Muscle of leg (tissue), 11 donors: ENCODE results near the gene SLC35F4. TPM values are rescaled to one million over a fixed set of nuclear protein-coding genes. Genes with fewer than 3 reads are reported as not detected.

Experiments used
- DNase-seq: peaks from one replicate; pipeline ENCODE4 v3.0.0; 2013
- H3K27ac ChIP-seq: one replicate; pipeline ENCODE4 v1.5.1; 2013; ENCODE audit warnings: mild to moderate bottlenecking, low read length, control low read depth
- H3K27me3 ChIP-seq: one replicate; pipeline ENCODE4 v1.6.1; 2013; ENCODE audit warnings: low read length; ENCODE audit not compliant: control insufficient read depth, insufficient read depth
- H3K36me3 ChIP-seq: one replicate; pipeline ENCODE4 v1.6.1; 2013; ENCODE audit warnings: low read length; ENCODE audit not compliant: control insufficient read depth, insufficient read depth
- H3K4me1 ChIP-seq: one replicate; pipeline ENCODE4 v1.6.1; 2013; ENCODE audit warnings: low read length; ENCODE audit not compliant: control insufficient read depth, insufficient read depth
- H3K4me3 ChIP-seq: one replicate; pipeline ENCODE4 v1.5.1; 2013; ENCODE audit warnings: low read length, control low read depth
- H3K9me3 ChIP-seq: replicated peaks from 2 replicates; pipeline ENCODE4 v1.6.1; 2013; ENCODE audit warnings: low read depth, low read length; ENCODE audit not compliant: control insufficient read depth
- WGBS: methylation state at CpG from one replicate; pipeline ENCODE4 v1.1.5; 2013; ENCODE audit warnings: missing lambda C conversion rate; ENCODE audit not compliant: insufficient coverage; 5-methylcytosine and 5-hydroxymethylcytosine counted together
- polyA plus RNA-seq, 8 donors: library from polyadenylated mRNA; unstranded; fragments of 120-200 nt; gene quantifications; one replicate each; pipeline versions ENCODE4 v1.2.1 to v1.2.3, GENCODE V29; 2013; ENCODE audit warnings: inconsistent platforms in 1 of 8, low replicate concordance in 1 of 8; ENCODE audit not compliant: insufficient read length in 8 of 8, insufficient read depth in 1 of 8
- total RNA-seq: library from RNA; stranded (reverse); fragments of 120-200 nt; gene quantifications from one replicate; pipeline ENCODE4 v1.2.4, GENCODE V29; 2013

Gene SLC35F4
- total and polyA plus RNA-seq, 9 donors = 0.09 to 0.58 (median 0.32) TPM

DNA sequence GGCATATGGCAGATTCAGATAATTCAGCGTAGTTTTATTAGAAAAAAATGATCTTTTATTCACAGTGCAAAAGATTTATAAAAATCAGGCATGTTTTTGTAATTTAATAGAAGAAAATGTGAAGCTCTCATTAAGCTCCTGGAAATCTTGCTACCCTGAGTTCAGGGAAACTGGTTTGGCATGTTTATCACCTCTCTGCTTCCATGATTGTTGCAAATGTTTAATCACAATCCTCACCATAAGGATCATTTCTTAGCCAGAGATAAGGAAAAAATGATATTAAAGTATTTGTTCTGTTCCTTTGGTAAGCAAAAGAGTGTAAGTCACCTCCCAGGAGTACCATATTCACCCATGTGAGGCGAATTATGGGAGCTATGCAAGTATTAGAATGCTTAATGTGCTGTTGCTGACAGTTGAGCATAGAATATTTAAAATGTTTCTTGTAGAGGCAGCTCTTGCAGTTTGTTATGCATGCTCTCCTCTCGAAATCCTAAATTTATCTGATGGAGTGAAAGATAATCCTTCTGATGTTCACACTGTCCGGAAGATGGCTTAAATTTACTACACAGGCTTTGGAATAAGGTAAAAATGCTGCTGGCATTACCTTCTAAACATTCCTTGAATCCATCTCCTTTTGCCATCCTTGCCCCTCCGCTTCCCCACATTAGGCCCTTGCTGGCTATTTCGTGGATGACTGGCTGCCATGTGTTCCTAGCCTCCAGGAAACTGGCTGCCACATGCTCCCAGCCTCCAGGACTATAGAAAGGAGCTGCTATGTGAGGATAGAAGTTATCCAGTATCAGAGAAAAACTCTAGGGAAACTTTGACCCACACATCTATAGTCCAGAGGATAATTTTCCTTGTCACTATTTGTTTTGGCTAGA is 256.5 kb downstream of the SLC35F4 start:
- Histone ChIP-seq H3K27ac (peak overlapping the region; percentile 15), H3K4me3 (no peak overlapping the region), H3K36me3 (no peaks in the 10 kb centered on the region), H3K4me1 (no peaks in the 10 kb centered on the region), H3K27me3 (no peaks in the 10 kb centered on the region), H3K9me3 (no peaks in the 10 kb centered on the region)
- WGBS = no CpG with 5 or more reads among the region's 6 CpGs
- no peak for DNase-seq

DNA sequence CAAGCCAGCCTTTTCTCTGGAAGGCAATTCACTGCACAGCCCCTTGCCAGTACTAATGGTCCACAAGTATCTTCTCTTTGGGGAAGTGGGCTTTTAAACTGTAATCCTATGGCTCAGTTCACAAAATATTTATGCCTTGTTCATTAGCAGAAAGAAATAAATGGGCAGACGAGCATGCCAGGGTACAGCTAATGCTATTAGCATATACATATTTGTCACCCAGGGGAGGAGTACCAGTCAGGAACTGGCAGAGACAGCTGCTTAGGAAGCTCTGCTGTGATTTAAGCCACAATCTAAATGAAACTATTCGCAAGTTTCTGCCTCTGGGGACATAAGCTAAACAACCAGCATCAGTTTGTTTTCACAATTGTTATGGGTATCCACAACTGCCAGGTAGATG is 258.8 kb downstream of the SLC35F4 start:
- H3K27ac ChIP-seq = no peak overlapping the region
- no peak overlapping the region for H3K4me3 ChIP-seq
- 17% methylated on average over 1 of the region's 2 CpGs for WGBS
- H3K36me3 ChIP-seq = no peaks in the 10 kb centered on the region
- peak; percentile 24 for DNase-seq
- no peaks in the 10 kb centered on the region for H3K27me3 ChIP-seq
- no peaks in the 10 kb centered on the region for H3K9me3 ChIP-seq
- H3K4me1 ChIP-seq = no peaks in the 10 kb centered on the region

DNA sequence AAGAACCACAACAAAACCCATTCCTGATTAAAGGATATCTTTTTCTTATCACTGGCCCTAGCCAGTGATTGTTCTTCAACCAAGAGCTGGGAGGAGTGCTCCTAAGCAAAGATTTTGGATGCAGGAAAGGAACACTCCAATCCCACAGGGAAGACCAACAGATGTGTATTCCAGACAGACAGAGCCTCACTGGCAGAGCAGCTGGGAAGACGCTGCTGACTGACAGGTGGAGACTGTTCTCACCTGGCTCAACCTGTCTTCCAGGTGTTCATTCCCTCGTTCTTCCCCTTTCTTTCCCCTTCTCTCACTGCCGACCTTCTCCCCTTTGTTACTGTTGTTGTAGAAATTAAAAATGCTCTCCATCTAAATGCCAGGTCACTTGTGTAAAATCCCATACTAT is 282.5 kb downstream of the SLC35F4 start:
- DNase-seq = no peak
- Histone ChIP-seq H3K4me1 (no peaks in the 10 kb centered on the region), H3K27me3 (no peaks in the 10 kb centered on the region), H3K36me3 (no peaks in the 10 kb centered on the region), H3K27ac (no peak overlapping the region), H3K4me3 (no peak overlapping the region), H3K9me3 (no peaks in the 10 kb centered on the region)
- WGBS = no CpG with 5 or more reads among the region's 3 CpGs

DNA sequence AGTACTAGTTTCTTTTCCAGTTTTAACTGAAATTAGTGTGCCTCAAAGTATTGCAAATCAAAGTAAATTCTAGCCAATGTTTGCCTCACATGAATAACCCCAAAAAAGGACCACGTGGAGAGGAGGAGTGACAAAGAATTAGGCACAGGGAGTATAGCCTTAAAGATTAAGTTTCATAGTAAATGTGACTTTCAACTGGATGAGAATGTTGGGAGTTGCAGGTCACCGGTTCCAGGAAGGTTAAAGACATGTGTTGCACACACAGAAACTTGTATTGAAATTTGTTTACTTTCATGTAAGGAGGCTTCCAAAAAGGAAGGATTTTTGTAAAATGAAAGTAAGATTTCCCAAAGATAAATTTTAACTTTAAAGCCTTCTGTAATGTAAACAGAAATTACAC is 283.1 kb downstream of the SLC35F4 start:
- no peak for DNase-seq
- H3K4me1 ChIP-seq = no peaks in the 10 kb centered on the region
- no peak overlapping the region for H3K4me3 ChIP-seq
- WGBS = no CpG with 5 or more reads among the region's 2 CpGs
- H3K9me3 ChIP-seq = no peaks in the 10 kb centered on the region
- H3K27me3 ChIP-seq = no peaks in the 10 kb centered on the region
- no peaks in the 10 kb centered on the region for H3K36me3 ChIP-seq
- no peak overlapping the region for H3K27ac ChIP-seq

DNA sequence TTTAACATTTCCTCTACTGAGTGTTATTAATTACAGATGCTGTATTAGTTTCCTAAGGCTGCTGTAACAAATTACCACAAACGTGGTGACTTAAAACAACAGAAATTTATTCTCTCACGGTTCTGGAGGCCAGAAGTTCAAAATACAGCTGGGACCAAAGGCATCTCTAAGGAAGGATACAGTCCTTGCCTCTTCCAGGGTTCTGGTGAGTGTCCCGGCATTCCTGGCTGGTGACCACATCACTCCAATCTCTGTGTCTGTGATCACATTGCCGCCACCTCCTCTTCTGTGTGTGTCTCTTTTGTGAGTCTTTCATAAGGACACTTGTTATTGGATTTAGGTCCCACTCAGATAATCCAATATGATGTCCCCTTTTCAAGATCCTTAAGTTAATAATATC is 287.1 kb downstream of the SLC35F4 start:
- peak; percentile 47 for DNase-seq
- H3K9me3 ChIP-seq = no peaks in the 10 kb centered on the region
- H3K27me3 ChIP-seq = no peaks in the 10 kb centered on the region
- H3K36me3 ChIP-seq = no peaks in the 10 kb centered on the region
- H3K27ac ChIP-seq = no peak overlapping the region
- H3K4me1 ChIP-seq = no peaks in the 10 kb centered on the region
- 14% methylated on average over 1 of the region's 4 CpGs for WGBS
- H3K4me3 ChIP-seq = no peak overlapping the region

DNA sequence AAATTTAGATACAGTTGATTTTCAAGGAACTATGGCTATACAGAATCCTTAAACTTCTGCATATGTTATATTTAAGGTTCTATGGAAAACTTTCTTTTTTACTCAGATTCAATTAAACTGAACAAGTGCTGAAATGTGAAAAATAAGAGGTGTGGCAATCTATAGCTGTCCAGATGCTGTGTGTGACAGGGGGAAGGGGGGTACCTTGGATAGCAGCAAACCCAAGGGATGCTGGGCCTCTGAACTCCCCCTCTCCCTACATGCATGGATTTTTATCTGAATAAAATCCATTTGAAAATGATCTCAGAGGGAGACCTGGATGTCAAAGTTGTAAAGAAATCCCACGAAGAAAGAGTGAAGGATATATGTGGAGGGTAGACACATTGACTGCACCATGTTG is 289.4 kb downstream of the SLC35F4 start:
- no peak for DNase-seq
- WGBS = 38% methylated on average over 1 of the region's 1 CpG
- no peak overlapping the region for H3K27ac ChIP-seq
- no peaks in the 10 kb centered on the region for H3K4me1 ChIP-seq
- H3K36me3 ChIP-seq = no peaks in the 10 kb centered on the region
- H3K9me3 ChIP-seq = no peaks in the 10 kb centered on the region
- H3K4me3 ChIP-seq = no peak overlapping the region
- H3K27me3 ChIP-seq = no peaks in the 10 kb centered on the region

DNA sequence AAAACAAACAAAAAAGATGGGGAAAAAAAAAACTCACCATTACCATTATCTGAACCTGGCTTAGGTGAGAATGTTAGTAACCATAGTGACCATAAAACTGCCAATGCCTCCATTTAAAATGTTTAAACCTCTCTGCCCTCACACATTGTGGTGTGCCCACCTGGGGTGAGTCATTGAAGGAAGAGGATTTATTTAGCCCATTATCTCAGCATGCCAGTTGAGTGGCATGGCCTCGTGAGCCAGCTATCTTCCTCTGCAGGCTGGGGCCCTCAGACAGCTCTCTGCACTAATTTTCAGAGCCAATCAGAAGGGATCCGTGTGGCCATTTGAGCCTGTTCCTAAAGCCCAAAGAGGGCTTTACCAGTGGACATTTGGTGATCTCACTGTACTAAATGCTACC is 290.4 kb downstream of the SLC35F4 start:
- no peak overlapping the region for H3K27ac ChIP-seq
- H3K27me3 ChIP-seq = no peaks in the 10 kb centered on the region
- no peak for DNase-seq
- no peaks in the 10 kb centered on the region for H3K9me3 ChIP-seq
- 60% methylated on average over 1 of the region's 2 CpGs for WGBS
- no peak overlapping the region for H3K4me3 ChIP-seq
- H3K4me1 ChIP-seq = no peaks in the 10 kb centered on the region
- no peaks in the 10 kb centered on the region for H3K36me3 ChIP-seq

DNA sequence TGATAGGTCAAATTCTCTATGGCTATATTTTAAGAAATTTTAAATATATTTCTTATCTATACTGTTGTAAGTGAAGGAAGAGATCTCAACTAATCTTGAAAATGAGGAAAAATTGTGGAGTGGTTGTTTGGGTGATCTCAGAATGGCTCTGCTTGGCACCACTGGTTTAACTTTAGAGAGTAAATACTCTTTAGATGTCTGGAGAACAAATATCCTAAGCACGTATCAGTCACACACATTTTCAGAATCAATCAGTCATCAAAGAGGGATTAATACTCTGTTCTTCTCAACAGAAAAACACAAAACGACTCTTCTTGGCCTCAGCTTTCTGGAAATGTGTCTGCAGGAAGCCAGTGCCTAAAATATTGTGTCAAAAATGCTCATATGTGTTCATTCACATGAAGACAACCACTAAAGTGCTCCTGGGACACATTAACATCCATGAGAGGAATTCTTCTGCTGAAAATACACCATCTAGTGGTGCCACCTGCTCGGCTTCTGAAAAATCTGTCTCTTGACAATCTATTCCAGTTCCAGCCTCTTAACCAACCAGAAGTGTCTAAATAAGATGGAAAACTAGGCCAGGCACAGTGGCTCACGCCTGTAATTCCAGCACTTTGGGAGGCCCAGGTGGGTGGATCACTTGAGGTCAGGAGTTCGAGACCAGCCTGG is 291.1 kb downstream of the SLC35F4 start:
- no peaks in the 10 kb centered on the region for H3K27me3 ChIP-seq
- H3K9me3 ChIP-seq = no peaks in the 10 kb centered on the region
- WGBS = 43% methylated on average over 3 of the region's 5 CpGs
- H3K36me3 ChIP-seq = no peaks in the 10 kb centered on the region
- no peak for DNase-seq
- no peaks in the 10 kb centered on the region for H3K4me1 ChIP-seq
- H3K4me3 ChIP-seq = no peak overlapping the region
- no peak overlapping the region for H3K27ac ChIP-seq

DNA sequence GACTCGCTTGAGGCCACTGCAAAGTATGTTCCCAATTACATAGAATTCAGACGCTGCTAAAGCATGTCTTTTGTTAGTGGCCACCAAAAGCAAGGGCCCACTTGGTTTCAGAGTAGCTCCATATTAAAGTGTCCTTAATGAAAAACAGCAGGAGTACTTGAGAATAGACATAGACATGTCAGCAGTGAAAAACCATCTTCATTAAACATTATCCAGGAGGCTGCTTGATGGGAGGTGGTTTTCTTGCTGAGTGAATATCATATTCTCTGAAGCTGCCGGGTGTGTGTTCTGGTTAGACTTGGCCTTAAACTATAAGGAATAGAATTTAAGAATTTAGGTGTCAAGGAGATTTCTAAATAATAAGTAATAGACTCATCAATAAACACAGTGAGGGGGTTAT is 292.7 kb downstream of the SLC35F4 start:
- WGBS = no CpG with 5 or more reads among the region's 3 CpGs
- Histone ChIP-seq H3K4me3 (no peak overlapping the region), H3K36me3 (no peaks in the 10 kb centered on the region), H3K9me3 (no peaks in the 10 kb centered on the region), H3K27ac (no peak overlapping the region), H3K27me3 (no peaks in the 10 kb centered on the region), H3K4me1 (no peaks in the 10 kb centered on the region)
- no peak for DNase-seq

DNA sequence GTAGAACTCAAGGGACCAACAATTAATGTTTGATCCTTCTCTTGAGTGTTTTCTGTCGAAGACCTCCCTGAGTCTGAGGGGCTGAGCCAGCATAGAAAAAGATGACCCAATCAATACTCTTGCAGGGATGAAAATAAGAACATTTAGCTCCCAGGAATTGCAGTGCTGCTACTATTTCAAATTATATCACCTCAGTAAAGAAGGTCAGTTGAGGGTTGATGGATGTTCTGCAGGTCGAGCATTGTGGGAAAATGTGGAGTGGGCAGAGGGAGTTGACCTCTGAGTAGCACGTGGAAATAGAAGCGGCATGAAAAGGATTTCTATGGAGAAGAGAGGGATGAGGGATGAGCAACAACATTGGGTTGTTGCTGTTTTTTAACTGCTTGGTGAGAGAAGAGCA is 297.3 kb downstream of the SLC35F4 start:
- 79% methylated on average over 3 of the region's 4 CpGs for WGBS
- Histone ChIP-seq H3K9me3 (no peaks in the 10 kb centered on the region), H3K27ac (no peak overlapping the region), H3K4me1 (no peaks in the 10 kb centered on the region), H3K4me3 (no peak overlapping the region), H3K27me3 (no peaks in the 10 kb centered on the region), H3K36me3 (no peaks in the 10 kb centered on the region)
- DNase-seq = no peak
